ENCODE data around the gene CPLX1.

DNA sequence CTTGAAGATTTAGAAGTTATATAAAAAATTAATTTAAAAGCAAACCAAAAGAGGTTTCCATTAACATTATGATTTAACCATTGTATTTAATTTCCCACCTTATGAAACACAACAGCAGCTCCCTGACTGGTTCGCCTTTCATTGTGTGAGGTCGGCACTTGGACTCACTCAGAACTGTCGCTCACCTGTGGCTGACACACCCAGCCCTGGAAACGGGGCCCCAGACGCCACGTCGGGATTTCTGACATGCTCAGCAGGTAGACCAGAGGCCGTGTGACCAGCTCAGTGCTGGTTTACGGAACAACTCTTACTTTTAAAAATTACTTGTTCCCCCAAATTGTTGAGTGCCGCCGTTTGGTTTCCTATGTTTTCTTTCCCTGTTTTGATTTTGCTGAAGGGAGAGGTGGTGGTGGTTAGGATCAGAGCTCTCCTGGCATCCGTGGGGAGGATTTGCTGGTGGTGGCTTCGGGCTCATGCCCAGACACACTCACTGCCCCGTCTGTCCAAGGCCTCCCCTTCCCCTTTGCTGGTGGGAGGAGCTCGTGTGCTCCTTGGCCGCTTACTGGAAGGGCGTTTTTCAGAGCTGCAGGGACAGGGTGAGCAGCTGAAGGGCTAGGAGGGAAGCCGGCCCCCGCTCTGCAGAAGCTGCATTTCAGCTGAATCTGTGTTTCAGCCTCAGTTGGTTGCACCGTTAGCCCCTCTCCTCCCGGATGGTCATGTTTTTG is 59.2 kb downstream of the CPLX1 start:
- TF ChIP-seq CTCF (optimal IDR thresholded peaks at IDR 0.05 in 1 of 3, IDR thresholded peaks at IDR 0.05 in 1 of 3, conservative IDR thresholded peaks at IDR 0.05 in 1 of 3; ENCODE audit: extremely low read depth in 1 of 3, insufficient read depth in 2 of 3, low read length in 3 of 3) (no peak), EZH2 (IDR thresholded peaks at IDR 0.05; ENCODE audit: low read length) (no peak)

Data from keratinocyte (primary cell).